ENCODE results near the gene EIF2D. TPM values are rescaled to one million over a fixed set of nuclear protein-coding genes. Genes with fewer than 3 reads are reported as not detected.

The EIF2D gene, protein sequence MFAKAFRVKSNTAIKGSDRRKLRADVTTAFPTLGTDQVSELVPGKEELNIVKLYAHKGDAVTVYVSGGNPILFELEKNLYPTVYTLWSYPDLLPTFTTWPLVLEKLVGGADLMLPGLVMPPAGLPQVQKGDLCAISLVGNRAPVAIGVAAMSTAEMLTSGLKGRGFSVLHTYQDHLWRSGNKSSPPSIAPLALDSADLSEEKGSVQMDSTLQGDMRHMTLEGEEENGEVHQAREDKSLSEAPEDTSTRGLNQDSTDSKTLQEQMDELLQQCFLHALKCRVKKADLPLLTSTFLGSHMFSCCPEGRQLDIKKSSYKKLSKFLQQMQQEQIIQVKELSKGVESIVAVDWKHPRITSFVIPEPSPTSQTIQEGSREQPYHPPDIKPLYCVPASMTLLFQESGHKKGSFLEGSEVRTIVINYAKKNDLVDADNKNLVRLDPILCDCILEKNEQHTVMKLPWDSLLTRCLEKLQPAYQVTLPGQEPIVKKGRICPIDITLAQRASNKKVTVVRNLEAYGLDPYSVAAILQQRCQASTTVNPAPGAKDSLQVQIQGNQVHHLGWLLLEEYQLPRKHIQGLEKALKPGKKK
- 46.7 and 53.4 TPM in 2 replicates for total RNA-seq (2014; rRNA removed; shearing (Covaris generic))
- polyA plus RNA-seq (2016; fragmentation: Nextera tagmentation; extraction: Ambion mirVana) = 31.2 and 31.4 TPM in 2 replicates

GRCh38 chr1:206612129-206612876, at the start of gene EIF2D:
Gene EIF2D (minus strand): TSS chr1:206612465. CDS start chr1:206612342, 123 bp downstream.
- Histone ChIP-seq H3K4me3 (peak within 1 kb of the TSS; percentile 97), H3K27ac (peak within 1 kb of the TSS; percentile 89), H3K9me3 (ENCODE audit: low read depth) (no peaks in the 10 kb centered on the region), H3K79me2 (ENCODE audit: insufficient read depth) (peaks cover 17% of the 10 kb centered on the region), H3K36me3 (ENCODE audit: low read depth) (0 out of 2 replicates have a peak, but pooled peaks cover 4% of the 10 kb centered on the region), H3K4me2 (ENCODE audit: unreplicated experiment) (peak within 1 kb of the TSS; percentile 99), H3K27me3 (replicated peaks; ENCODE audit: insufficient read depth) (no peaks in the 10 kb centered on the region), H3K9ac (peak within 1 kb of the TSS; percentile 99), H4K20me1 (ENCODE audit: insufficient read depth) (no peaks in the 10 kb centered on the region), H3K9me2 (ENCODE audit: insufficient read depth) (no peaks in the 10 kb centered on the region), H3F3A (ENCODE audit: insufficient read depth) (no peaks in the 10 kb centered on the region; the same call in 1 of the 2 replicates), H3K4me1 (ENCODE audit: insufficient read depth) (peaks cover 7% of the 10 kb centered on the region; the same call in 1 of the 2 replicates), H2AFZ (peak within 1 kb of the TSS; percentile 93)
- DNase-seq = peak; percentile 96
- in situ Hi-C loops (cut with MboI) = no loop called here
- no peak for TF ChIP-seq EZH2phosphoT487 (IDR thresholded peaks at IDR 0.05; ENCODE audit: insufficient read depth, low read depth)
- no peak for TF ChIP-seq EZH2 (IDR thresholded peaks at IDR 0.05; ENCODE audit: insufficient read depth, poor library complexity, severe bottlenecking)
- 11 to 13% methylated on average over 35 to 40 of the region's 48 CpGs for WGBS, 2 experiments (ENCODE audit: low coverage in 1 of 2, low lambda C conversion rate in 2 of 2, missing lambda C conversion rate in 2 of 2)

DNA sequence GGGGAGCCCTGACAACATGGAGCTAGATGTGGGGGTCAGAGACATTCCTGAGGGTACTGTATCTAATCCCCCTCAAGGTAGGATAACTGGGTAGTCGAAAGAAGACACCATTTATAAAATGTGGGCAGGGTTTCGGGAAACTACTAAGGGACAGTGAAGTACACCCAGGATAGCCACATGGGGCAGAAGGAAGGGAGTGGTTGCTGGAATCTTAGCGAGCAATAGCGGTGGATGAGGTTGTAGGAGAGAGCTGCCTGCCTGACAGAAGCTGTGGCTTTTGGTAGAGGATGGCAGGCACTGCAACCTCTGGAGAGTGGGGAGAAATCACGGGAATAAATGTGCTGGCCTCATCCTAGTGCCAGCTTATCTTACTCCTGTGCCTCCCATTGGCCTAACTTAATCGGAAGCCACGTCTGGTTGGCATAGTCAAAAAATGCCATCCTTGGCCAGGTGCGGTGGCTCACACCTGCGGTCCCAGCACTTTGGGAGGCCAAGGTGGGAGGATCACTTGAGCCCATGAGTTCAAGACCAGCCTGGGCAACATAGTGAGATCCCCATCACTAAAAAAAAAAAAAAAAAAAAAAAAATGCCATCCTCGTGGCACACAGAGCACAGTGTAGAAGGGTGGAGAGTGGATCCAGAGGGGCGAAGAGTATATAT, 49.0 kb upstream of the EIF2D start:
- no peaks in the 10 kb centered on the region for H3K4me1 ChIP-seq (ENCODE audit: insufficient read depth)
- WGBS, 2 experiments (ENCODE audit: low coverage in 1 of 2, low lambda C conversion rate in 2 of 2, missing lambda C conversion rate in 2 of 2) = 87 to 91% methylated on average over 11 of the region's 11 CpGs
- H3K27ac ChIP-seq = no peak overlapping the region
- no peaks in the 10 kb centered on the region for H4K20me1 ChIP-seq (ENCODE audit: insufficient read depth)
- no peak overlapping the region for H3K4me2 ChIP-seq (ENCODE audit: unreplicated experiment)
- no peaks in the 10 kb centered on the region for H3K36me3 ChIP-seq (ENCODE audit: low read depth)
- in situ Hi-C loops (cut with MboI) = no loop called here
- no peak for TF ChIP-seq EZH2phosphoT487 (IDR thresholded peaks at IDR 0.05; ENCODE audit: insufficient read depth, low read depth)
- H3K79me2 ChIP-seq (ENCODE audit: insufficient read depth) = no peaks in the 10 kb centered on the region
- H3F3A ChIP-seq (ENCODE audit: insufficient read depth) = peaks cover 11% of the 10 kb centered on the region
- H2AFZ ChIP-seq = no peak overlapping the region
- no peaks in the 10 kb centered on the region for H3K9me3 ChIP-seq (ENCODE audit: low read depth)
- no peaks in the 10 kb centered on the region; the same call in 1 of the 2 replicates for H3K27me3 ChIP-seq (replicated peaks; ENCODE audit: insufficient read depth)
- no peaks in the 10 kb centered on the region for H3K9me2 ChIP-seq (ENCODE audit: insufficient read depth)
- H3K4me3 ChIP-seq = no peak overlapping the region
- H3K9ac ChIP-seq = no peak overlapping the region
- DNase-seq = no peak

DNA sequence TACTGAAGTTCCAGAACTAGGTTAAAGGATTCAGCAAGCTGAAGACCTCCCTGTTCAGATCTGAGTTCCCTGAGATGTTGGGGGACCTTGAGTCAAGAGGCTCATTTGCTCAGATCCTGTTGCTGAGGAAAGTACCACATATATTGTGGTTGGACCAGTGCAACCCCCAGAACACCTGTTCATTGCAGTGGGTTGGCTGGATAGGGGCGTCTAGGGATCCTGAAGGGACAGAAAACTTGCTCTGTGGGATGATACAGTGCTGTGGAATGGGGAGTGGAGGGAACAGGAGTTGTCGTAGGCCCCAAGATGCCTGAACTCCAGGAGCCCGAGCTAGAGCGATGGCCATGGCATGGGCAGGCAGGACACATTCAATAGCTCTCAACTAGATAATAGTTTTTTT, 47.9 kb upstream of the EIF2D start:
- Histone ChIP-seq H3K9me2 (ENCODE audit: insufficient read depth) (no peaks in the 10 kb centered on the region), H3K4me3 (no peak overlapping the region), H3K9me3 (ENCODE audit: low read depth) (no peaks in the 10 kb centered on the region), H3K9ac (no peak overlapping the region), H2AFZ (no peak overlapping the region), H3K4me2 (ENCODE audit: unreplicated experiment) (no peak overlapping the region), H3K79me2 (ENCODE audit: insufficient read depth) (no peaks in the 10 kb centered on the region), H3K27ac (no peak overlapping the region), H3K27me3 (replicated peaks; ENCODE audit: insufficient read depth) (no peaks in the 10 kb centered on the region; the same call in 1 of the 2 replicates), H3K4me1 (ENCODE audit: insufficient read depth) (no peaks in the 10 kb centered on the region), H4K20me1 (ENCODE audit: insufficient read depth) (no peaks in the 10 kb centered on the region), H3F3A (ENCODE audit: insufficient read depth) (peaks cover 11% of the 10 kb centered on the region), H3K36me3 (ENCODE audit: low read depth) (no peaks in the 10 kb centered on the region)
- TF ChIP-seq EZH2phosphoT487 (IDR thresholded peaks at IDR 0.05; ENCODE audit: insufficient read depth, low read depth) (no peak), EZH2 (IDR thresholded peaks at IDR 0.05; ENCODE audit: insufficient read depth, poor library complexity, severe bottlenecking) (no peak)
- no peak for DNase-seq
- 87 to 92% methylated on average over 4 of the region's 4 CpGs for WGBS, 2 experiments (ENCODE audit: low coverage in 1 of 2, low lambda C conversion rate in 2 of 2, missing lambda C conversion rate in 2 of 2)
- in situ Hi-C loops (cut with MboI) = no loop called here

DNA sequence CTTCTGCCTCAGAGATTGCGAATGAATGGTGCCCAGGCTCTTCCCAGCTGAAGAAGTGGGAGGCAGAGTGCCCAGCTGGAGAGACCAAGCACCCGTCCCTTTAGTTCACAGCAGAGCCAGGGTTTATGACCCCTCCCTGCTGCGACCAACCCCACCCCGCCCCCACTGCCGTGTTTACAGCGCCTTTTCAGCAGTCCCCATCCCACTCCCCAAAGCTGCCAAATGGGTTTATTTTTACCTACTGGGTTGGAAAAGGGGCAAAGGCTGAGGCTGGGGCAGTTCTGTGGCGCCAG, 46.7 kb upstream of the EIF2D start:
- DNase-seq = no peak
- TF ChIP-seq EZH2 (IDR thresholded peaks at IDR 0.05; ENCODE audit: insufficient read depth, poor library complexity, severe bottlenecking) (no peak), EZH2phosphoT487 (IDR thresholded peaks at IDR 0.05; ENCODE audit: insufficient read depth, low read depth) (no peak)
- Histone ChIP-seq H3K27me3 (replicated peaks; ENCODE audit: insufficient read depth) (no peaks in the 10 kb centered on the region; the same call in 1 of the 2 replicates), H4K20me1 (ENCODE audit: insufficient read depth) (no peaks in the 10 kb centered on the region), H3K4me2 (ENCODE audit: unreplicated experiment) (no peak overlapping the region), H3K79me2 (ENCODE audit: insufficient read depth) (no peaks in the 10 kb centered on the region), H3K9me3 (ENCODE audit: low read depth) (no peaks in the 10 kb centered on the region), H2AFZ (no peak overlapping the region), H3K4me3 (no peak overlapping the region), H3K36me3 (ENCODE audit: low read depth) (no peaks in the 10 kb centered on the region), H3K4me1 (ENCODE audit: insufficient read depth) (no peaks in the 10 kb centered on the region), H3K27ac (no peak overlapping the region), H3F3A (ENCODE audit: insufficient read depth) (peaks cover 18% of the 10 kb centered on the region), H3K9me2 (ENCODE audit: insufficient read depth) (no peaks in the 10 kb centered on the region), H3K9ac (no peak overlapping the region)
- WGBS, 2 experiments (ENCODE audit: low coverage in 1 of 2, low lambda C conversion rate in 2 of 2, missing lambda C conversion rate in 2 of 2) = 77 to 82% methylated on average over 7 of the region's 7 CpGs
- in situ Hi-C loops (cut with MboI) = no loop called here

Data from GM23248 (cell line).